IMR-90 (cell line): Measurements from ENCODE around the gene ELFN2. TPM values are rescaled to one million over a fixed set of nuclear protein-coding genes. Genes with fewer than 3 reads are reported as not detected.

Source experiments
- ATAC-seq: fragments of 200-7000 bp; cut with Tn5 transposase; 2 replicates; pipeline ENCODE4 v1.9.1; 2020; ENCODE audit warnings: low read depth, mild to moderate bottlenecking, moderate library complexity
- BruUV-seq: library from RNA; stranded (reverse); fragments of 400-500 nt; replicated peaks from 2 replicates; lab custom pipeline; 2021; lab: Mats Ljungman, UMichigan
- CTCF ChIA-PET: fragments of 300-600 bp; formaldehyde crosslinking; extraction: SDS; loops from one replicate; lab custom pipeline; 2021; ENCODE audit warnings: antibody characterized with exemption; lab: Yijun Ruan, JAX
- POLR2A ChIA-PET: fragments of 300-600 bp; sonication (Branson Sonifier 250); formaldehyde crosslinking; loops from one replicate; lab custom pipeline; 2022; ENCODE audit warnings: antibody characterized with exemption; ENCODE audit not compliant: unreplicated experiment; lab: Charles Lee
- DNase-seq: peaks from one replicate; pipeline ENCODE4 v3.0.0; 2013
- H2AFZ ChIP-seq: replicated peaks from 2 replicates; pipeline ENCODE3; 2013; ENCODE audit warnings: low read length, mild to moderate bottlenecking; ENCODE audit not compliant: poor library complexity
- H2AK5ac ChIP-seq: 2 replicates; pipeline ENCODE4 v1.6.1; 2013; ENCODE audit warnings: low read depth, low read length, inconsistent platforms
- H2AK9ac ChIP-seq: replicated peaks from 2 replicates; pipeline ENCODE3; 2013; ENCODE audit warnings: mild to moderate bottlenecking, low read depth, low read length, moderate library complexity; ENCODE audit not compliant: poor library complexity
- H2BK120ac ChIP-seq: 2 replicates; pipeline ENCODE4 v1.6.1; 2013; ENCODE audit warnings: low read depth, low read length, inconsistent platforms
- H2BK15ac ChIP-seq: 3 replicates; pipeline ENCODE4 v1.6.1; 2013; ENCODE audit warnings: low read depth, low read length, inconsistent platforms
- H2BK20ac ChIP-seq: 2 replicates; pipeline ENCODE4 v1.6.1; 2013; ENCODE audit warnings: low read depth, mild to moderate bottlenecking, inconsistent platforms, low read length, moderate library complexity
- H2BK5ac ChIP-seq: 2 replicates; pipeline ENCODE4 v1.6.1; 2013; ENCODE audit warnings: mild to moderate bottlenecking, low read depth, low read length, inconsistent platforms; ENCODE audit not compliant: poor library complexity, severe bottlenecking
- H3K14ac ChIP-seq: replicated peaks from 2 replicates; pipeline ENCODE4 v1.6.1; 2013; ENCODE audit warnings: low read depth, low read length, inconsistent platforms
- H3K18ac ChIP-seq: 2 replicates; pipeline ENCODE4 v1.6.1; 2013; ENCODE audit warnings: low read depth, low read length, control low read depth
- H3K23ac ChIP-seq: 2 replicates; pipeline ENCODE4 v1.6.1; 2013; ENCODE audit warnings: low read depth, low read length, inconsistent platforms
- H3K27ac ChIP-seq: 2 replicates; pipeline ENCODE4 v1.5.1; 2013; ENCODE audit warnings: mild to moderate bottlenecking, control low read depth, low read length; ENCODE audit not compliant: insufficient read depth
- H3K27me3 ChIP-seq: 2 replicates; pipeline ENCODE4 v1.6.1; 2013; ENCODE audit warnings: low read length; ENCODE audit not compliant: control insufficient read depth, insufficient read depth
- H3K36me3 ChIP-seq: 2 replicates; pipeline ENCODE4 v1.6.1; 2013; ENCODE audit warnings: low read length, mixed read lengths; ENCODE audit not compliant: control insufficient read depth, insufficient read depth
- H3K4ac ChIP-seq: 2 replicates; pipeline ENCODE4 v1.6.1; 2013; ENCODE audit warnings: low read depth, low read length, inconsistent platforms
- H3K4me1 ChIP-seq: 2 replicates; pipeline ENCODE4 v1.6.1; 2013; ENCODE audit warnings: low read length, mixed read lengths; ENCODE audit not compliant: control insufficient read depth, insufficient read depth
- H3K4me2 ChIP-seq: 2 replicates; pipeline ENCODE4 v1.6.1; 2013; ENCODE audit warnings: low read depth, mild to moderate bottlenecking, control low read depth, low read length, moderate library complexity
- H3K4me3 ChIP-seq: 2 replicates; pipeline ENCODE4 v1.5.1; 2013; ENCODE audit warnings: low read depth, mild to moderate bottlenecking, control low read depth, low read length, moderate library complexity; ENCODE audit not compliant: insufficient read depth
- H3K56ac ChIP-seq: 2 replicates; pipeline ENCODE4 v1.6.1; 2013; ENCODE audit warnings: low read length, inconsistent platforms; ENCODE audit not compliant: insufficient read depth; ENCODE audit errors: extremely low read depth
- H3K79me1 ChIP-seq, 2 experiments: 2 replicates each; pipeline ENCODE4 v1.6.1; 2013; ENCODE audit warnings: low read length in 2 of 2, inconsistent platforms in 1 of 2, low read depth in 1 of 2
- H3K9ac ChIP-seq: 2 replicates; pipeline ENCODE4 v1.6.1; 2013; ENCODE audit warnings: low read depth, low read length, control low read depth
- H3K9me1 ChIP-seq: 2 replicates; pipeline ENCODE4 v1.6.1; 2013; ENCODE audit warnings: low read length, inconsistent platforms; ENCODE audit not compliant: insufficient read depth
- H3K9me3 ChIP-seq: 2 replicates; pipeline ENCODE4 v1.6.1; 2013; ENCODE audit warnings: low read length; ENCODE audit not compliant: control insufficient read depth, insufficient read depth
- H4K20me1 ChIP-seq: 2 replicates; pipeline ENCODE4 v1.6.1; 2013; ENCODE audit warnings: low read length, inconsistent platforms; ENCODE audit not compliant: insufficient read depth
- H4K5ac ChIP-seq: 2 replicates; pipeline ENCODE4 v1.6.1; 2013; ENCODE audit warnings: mild to moderate bottlenecking, low read depth, low read length, control low read depth
- H4K8ac ChIP-seq, 2 experiments: 2 replicates each; pipeline ENCODE4 v1.6.1; 2013; ENCODE audit warnings: low read depth in 2 of 2, low read length in 2 of 2, control low read depth in 1 of 2, inconsistent platforms in 1 of 2
- H4K91ac ChIP-seq: 2 replicates; pipeline ENCODE4 v1.6.1; 2013; ENCODE audit warnings: low read depth, low read length, inconsistent platforms; ENCODE audit not compliant: insufficient read depth
- BHLHE40 ChIP-seq: fragments of 150-350 bp; IDR thresholded peaks from 2 replicates; pipeline ENCODE4 v1.6.1; 2016; ENCODE audit warnings: mild to moderate bottlenecking, low read depth, low read length
- CEBPB ChIP-seq: IDR thresholded peaks from 2 replicates; pipeline ENCODE4 v1.6.1; 2012; ENCODE audit warnings: low read depth, low read length, improper control_type of control experiment
- CHD1 ChIP-seq: IDR thresholded peaks from 2 replicates; pipeline ENCODE4 v1.6.1; 2012; ENCODE audit warnings: low read depth, low read length, improper control_type of control experiment
- CTCF ChIP-seq: conservative IDR thresholded peaks from 2 replicates; pipeline ENCODE4 v1.5.1; 2012; ENCODE audit warnings: mild to moderate bottlenecking, low read depth, low read length, improper control_type of control experiment
- FOS ChIP-seq: fragments of 150-350 bp; IDR thresholded peaks from 2 replicates; pipeline ENCODE4 v1.6.1; 2016; ENCODE audit warnings: low read depth, low read length
- MAFK ChIP-seq: IDR thresholded peaks from 2 replicates; pipeline ENCODE4 v1.6.1; 2012; ENCODE audit warnings: low read depth, low read length, improper control_type of control experiment
- RAD21 ChIP-seq: IDR thresholded peaks from 2 replicates; pipeline ENCODE4 v1.6.1; 2012; ENCODE audit warnings: low read length, improper control_type of control experiment
- RCOR1 ChIP-seq: IDR thresholded peaks from 2 replicates; pipeline ENCODE4 v1.6.1; 2012; ENCODE audit warnings: mild to moderate bottlenecking, low read length, improper control_type of control experiment; ENCODE audit not compliant: insufficient replicate concordance
- RFX5 ChIP-seq: IDR thresholded peaks from 2 replicates; pipeline ENCODE4 v1.8.0; 2012; ENCODE audit warnings: low read depth, mild to moderate bottlenecking, low read length, moderate library complexity
- SMC3 ChIP-seq: fragments of 150-350 bp; IDR thresholded peaks from 2 replicates; pipeline ENCODE4 v1.6.1; 2016; ENCODE audit warnings: low read depth, mild to moderate bottlenecking, antibody characterized with exemption, low read length, moderate library complexity
- USF2 ChIP-seq: fragments of 150-350 bp; IDR thresholded peaks from 2 replicates; pipeline ENCODE4 v1.6.1; 2017; ENCODE audit warnings: mild to moderate bottlenecking, antibody characterized with exemption, low read length, low read depth
- WGBS, 2 experiments: methylation state at CpG; one replicate each; pipeline versions ENCODE4 v1.1.5 to v1.1.7; 2013; ENCODE audit warnings: missing lambda C conversion rate in 2 of 2; ENCODE audit not compliant: insufficient read length in 1 of 2; ENCODE audit errors: extremely low coverage in 2 of 2; 5-methylcytosine and 5-hydroxymethylcytosine counted together
- dilution Hi-C: fragments of 300-500 bp; cut with HindIII; formaldehyde crosslinking; loops from one replicate; pipeline ENCODE4 v1.14.3; 2018; ENCODE audit warnings: low sequenced_read_pairs; ENCODE audit not compliant: unreplicated experiment
- in situ Hi-C: fragments of 300-500 bp; cut with MboI; formaldehyde crosslinking; loops from 3 replicates; pipeline ENCODE4 v1.14.3; 2019; ENCODE audit warnings: low sequenced_read_pairs, inconsistent platforms, mixed read lengths
- intact Hi-C: fragments of 100-400 bp; cut with micrococcal nuclease; formaldehyde crosslinking; loops from 2 replicates; pipeline ENCODE4 v1.10.0; 2022
- polyA plus RNA-seq, 3 experiments: library from polyadenylated mRNA; depleted of rRNA; stranded (reverse); fragments of >200 nt; gene quantifications; 2 replicates each; pipeline ENCODE4 v1.2.3, GENCODE V29; 2012; ENCODE audit warnings: low replicate concordance in 1 of 3
- total RNA-seq: library from RNA; depleted of rRNA; stranded (reverse); fragments of >200 nt; gene quantifications from 2 replicates; pipeline ENCODE4 v1.2.3, GENCODE V29; 2012

The ELFN2 gene
- total and polyA plus RNA-seq, 2 of the 4 experiments (the other 2 are of a cell fraction): 0.72 to 5.0 TPM

- Histone ChIP-seq H3K9me3 (no peaks in the 10 kb centered on the region), H2BK5ac (no peak overlapping the region), H2AFZ (no peak overlapping the region), H3K56ac (no peak overlapping the region), H3K18ac (no peak overlapping the region), H3K36me3 (peaks cover 6% of the 10 kb centered on the region; the same call in 1 of the 2 replicates), H2BK15ac (no peak overlapping the region), H4K5ac (no peak overlapping the region), H2BK20ac (no peak overlapping the region), H2AK9ac (no peak overlapping the region), H4K91ac (no peak overlapping the region), H3K79me1 (no peaks in the 10 kb centered on the region), H3K23ac (no peak overlapping the region), H3K4me1 (peaks cover 11% of the 10 kb centered on the region; the same call in 1 of the 2 replicates), H4K20me1 (peaks cover 17% of the 10 kb centered on the region), H3K27me3 (peaks cover 13% of the 10 kb centered on the region; the same call in 1 of the 2 replicates), H3K9ac (no peak overlapping the region), H2AK5ac (no peak overlapping the region), H3K4me2 (no peak overlapping the region), H3K27ac (no peak overlapping the region), H3K14ac (no peak overlapping the region), H3K9me1 (no peaks in the 10 kb centered on the region), H3K4me3 (no peak overlapping the region), H2BK120ac (no peak overlapping the region), H4K8ac (no peak overlapping the region), H3K4ac (no peak overlapping the region)
- ChIA-PET CTCF (no interaction called here), POLR2A (no interaction called here)
- ATAC-seq (no peak), DNase-seq (no peak)
- in situ Hi-C loops (no loop called here), dilution Hi-C loops (no loop called here), intact Hi-C loops (no loop called here)
- TF ChIP-seq MAFK: no peak
- no peak for TF ChIP-seq RCOR1
- no peak for TF ChIP-seq USF2
- TF ChIP-seq RFX5: no peak
- no peak for TF ChIP-seq CEBPB
- TF ChIP-seq CHD1: no peak
- no peak for TF ChIP-seq SMC3
- no peak for TF ChIP-seq BHLHE40
- TF ChIP-seq CTCF: no peak
- TF ChIP-seq FOS: no peak
- TF ChIP-seq RAD21: no peak
- TSS peak; percentile 9 for BruUV-seq
- 92% methylated on average over 26 of the region's 35 CpGs; no CpG with 5 or more reads in 1 of the 2 experiments for WGBS, 2 experiments
Measured at GRCh38 chr22:37374571-37374970, 52.7 kb downstream of the ELFN2 start.
